Right lobe of liver (tissue), 4 donors: ENCODE data around the gene LIMCH1.

Experiments used
- POLR2A ChIP-seq: fragments of 450-650 bp; IDR thresholded peaks from one replicate; pipeline ENCODE4 v1.6.1; 2017; ENCODE audit warnings: antibody characterized with exemption, mild to moderate bottlenecking
- TF ChIP-seq, protein P1 (sequence below), 4 donors: fragments of 200-600 bp in 3 of 4; fragments of 450-650 bp in 1 of 4; IDR thresholded peaks; one replicate each; pipeline versions ENCODE4 v1.5.1 to v1.8.0; 2016 to 2022; ENCODE audit warnings: antibody characterized with exemption in 4 of 4, mild to moderate bottlenecking in 2 of 4
- donor health status: DM: no; HTN: no; CAD: no.
- donor health status: DM: no; HTN: no; CAD: no.
- donor health status: DM: no; HTN: yes; CAD: no.

DNA sequence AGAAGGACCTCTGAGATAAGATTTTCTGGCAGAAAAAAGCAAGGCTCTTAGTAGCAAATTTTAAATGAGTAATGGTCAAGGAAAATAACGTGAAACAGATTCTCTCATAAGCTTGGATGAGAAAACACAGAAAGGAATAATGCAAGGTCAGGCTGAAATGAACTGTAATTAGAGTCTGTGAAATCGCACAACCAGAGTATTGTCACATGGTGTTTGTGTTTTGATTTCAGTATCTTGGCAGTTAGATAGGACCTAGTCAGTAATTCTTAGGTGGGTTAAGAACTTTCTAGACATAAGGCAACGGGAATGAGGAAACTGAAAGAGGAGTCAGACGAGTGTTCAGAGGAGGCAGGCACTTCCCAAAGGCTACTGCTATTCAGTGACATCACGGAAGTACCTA is 34.6 kb downstream of the LIMCH1 start:
- no peak for TF ChIP-seq POLR2A
- TF ChIP-seq, protein P1, sequence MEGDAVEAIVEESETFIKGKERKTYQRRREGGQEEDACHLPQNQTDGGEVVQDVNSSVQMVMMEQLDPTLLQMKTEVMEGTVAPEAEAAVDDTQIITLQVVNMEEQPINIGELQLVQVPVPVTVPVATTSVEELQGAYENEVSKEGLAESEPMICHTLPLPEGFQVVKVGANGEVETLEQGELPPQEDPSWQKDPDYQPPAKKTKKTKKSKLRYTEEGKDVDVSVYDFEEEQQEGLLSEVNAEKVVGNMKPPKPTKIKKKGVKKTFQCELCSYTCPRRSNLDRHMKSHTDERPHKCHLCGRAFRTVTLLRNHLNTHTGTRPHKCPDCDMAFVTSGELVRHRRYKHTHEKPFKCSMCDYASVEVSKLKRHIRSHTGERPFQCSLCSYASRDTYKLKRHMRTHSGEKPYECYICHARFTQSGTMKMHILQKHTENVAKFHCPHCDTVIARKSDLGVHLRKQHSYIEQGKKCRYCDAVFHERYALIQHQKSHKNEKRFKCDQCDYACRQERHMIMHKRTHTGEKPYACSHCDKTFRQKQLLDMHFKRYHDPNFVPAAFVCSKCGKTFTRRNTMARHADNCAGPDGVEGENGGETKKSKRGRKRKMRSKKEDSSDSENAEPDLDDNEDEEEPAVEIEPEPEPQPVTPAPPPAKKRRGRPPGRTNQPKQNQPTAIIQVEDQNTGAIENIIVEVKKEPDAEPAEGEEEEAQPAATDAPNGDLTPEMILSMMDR (IDR thresholded peaks at IDR 0.05), result no peak
